Measurements from ENCODE around the gene CHRNE. TPM values are rescaled to one million over a fixed set of nuclear protein-coding genes. Genes with fewer than 3 reads are reported as not detected.

The CHRNE gene
- polyA plus RNA-seq, 1 donor from 2014 or later: 0.25 TPM

GRCh38 chr17:4896332-4897197 lies 6.3 kb downstream of the CHRNE start:
- Histone ChIP-seq H3K27ac (ENCODE audit: low read length) (no peak overlapping the region), H2AFZ (ENCODE audit: low read depth, low read length) (no peak overlapping the region), H3K9ac (ENCODE audit: low read length) (no peak overlapping the region), H3K4me2 (ENCODE audit: low read length) (no peak overlapping the region), H3F3A (ENCODE audit: insufficient read depth, low read length, poor library complexity, severe bottlenecking) (no peaks in the 10 kb centered on the region), H3K9me2 (ENCODE audit: insufficient read depth, low read length) (no peaks in the 10 kb centered on the region), H4K20me1 (ENCODE audit: insufficient read depth) (no peaks in the 10 kb centered on the region), H3K9me3 (ENCODE audit: low read length) (no peaks in the 10 kb centered on the region), H3K27me3 (ENCODE audit: insufficient read depth, low read depth, low read length) (no peaks in the 10 kb centered on the region), H3K4me3 (ENCODE audit: low read length) (no peak overlapping the region), H3K36me3 (ENCODE audit: insufficient read depth, low read length) (no peaks in the 10 kb centered on the region), H3K79me2 (replicated peaks; ENCODE audit: insufficient read depth, low read length) (no peaks in the 10 kb centered on the region)
- TF ChIP-seq EZH2 (IDR thresholded peaks at IDR 0.05; ENCODE audit: borderline replicate concordance, insufficient read depth, low read length, poor library complexity, severe bottlenecking): no peak
- TF ChIP-seq TAF1 (IDR thresholded peaks at IDR 0.05; ENCODE audit: low read depth): no peak
- TF ChIP-seq MXI1 (conservative IDR thresholded peaks at IDR 0.05; ENCODE audit: poor library complexity, severe bottlenecking): no peak
- TF ChIP-seq RAD21 (conservative IDR thresholded peaks at IDR 0.05): no peak
- TF ChIP-seq, protein P1, sequence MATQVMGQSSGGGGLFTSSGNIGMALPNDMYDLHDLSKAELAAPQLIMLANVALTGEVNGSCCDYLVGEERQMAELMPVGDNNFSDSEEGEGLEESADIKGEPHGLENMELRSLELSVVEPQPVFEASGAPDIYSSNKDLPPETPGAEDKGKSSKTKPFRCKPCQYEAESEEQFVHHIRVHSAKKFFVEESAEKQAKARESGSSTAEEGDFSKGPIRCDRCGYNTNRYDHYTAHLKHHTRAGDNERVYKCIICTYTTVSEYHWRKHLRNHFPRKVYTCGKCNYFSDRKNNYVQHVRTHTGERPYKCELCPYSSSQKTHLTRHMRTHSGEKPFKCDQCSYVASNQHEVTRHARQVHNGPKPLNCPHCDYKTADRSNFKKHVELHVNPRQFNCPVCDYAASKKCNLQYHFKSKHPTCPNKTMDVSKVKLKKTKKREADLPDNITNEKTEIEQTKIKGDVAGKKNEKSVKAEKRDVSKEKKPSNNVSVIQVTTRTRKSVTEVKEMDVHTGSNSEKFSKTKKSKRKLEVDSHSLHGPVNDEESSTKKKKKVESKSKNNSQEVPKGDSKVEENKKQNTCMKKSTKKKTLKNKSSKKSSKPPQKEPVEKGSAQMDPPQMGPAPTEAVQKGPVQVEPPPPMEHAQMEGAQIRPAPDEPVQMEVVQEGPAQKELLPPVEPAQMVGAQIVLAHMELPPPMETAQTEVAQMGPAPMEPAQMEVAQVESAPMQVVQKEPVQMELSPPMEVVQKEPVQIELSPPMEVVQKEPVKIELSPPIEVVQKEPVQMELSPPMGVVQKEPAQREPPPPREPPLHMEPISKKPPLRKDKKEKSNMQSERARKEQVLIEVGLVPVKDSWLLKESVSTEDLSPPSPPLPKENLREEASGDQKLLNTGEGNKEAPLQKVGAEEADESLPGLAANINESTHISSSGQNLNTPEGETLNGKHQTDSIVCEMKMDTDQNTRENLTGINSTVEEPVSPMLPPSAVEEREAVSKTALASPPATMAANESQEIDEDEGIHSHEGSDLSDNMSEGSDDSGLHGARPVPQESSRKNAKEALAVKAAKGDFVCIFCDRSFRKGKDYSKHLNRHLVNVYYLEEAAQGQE (IDR thresholded peaks at IDR 0.05; ENCODE audit: borderline replicate concordance): no peak
- TF ChIP-seq, protein P2, sequence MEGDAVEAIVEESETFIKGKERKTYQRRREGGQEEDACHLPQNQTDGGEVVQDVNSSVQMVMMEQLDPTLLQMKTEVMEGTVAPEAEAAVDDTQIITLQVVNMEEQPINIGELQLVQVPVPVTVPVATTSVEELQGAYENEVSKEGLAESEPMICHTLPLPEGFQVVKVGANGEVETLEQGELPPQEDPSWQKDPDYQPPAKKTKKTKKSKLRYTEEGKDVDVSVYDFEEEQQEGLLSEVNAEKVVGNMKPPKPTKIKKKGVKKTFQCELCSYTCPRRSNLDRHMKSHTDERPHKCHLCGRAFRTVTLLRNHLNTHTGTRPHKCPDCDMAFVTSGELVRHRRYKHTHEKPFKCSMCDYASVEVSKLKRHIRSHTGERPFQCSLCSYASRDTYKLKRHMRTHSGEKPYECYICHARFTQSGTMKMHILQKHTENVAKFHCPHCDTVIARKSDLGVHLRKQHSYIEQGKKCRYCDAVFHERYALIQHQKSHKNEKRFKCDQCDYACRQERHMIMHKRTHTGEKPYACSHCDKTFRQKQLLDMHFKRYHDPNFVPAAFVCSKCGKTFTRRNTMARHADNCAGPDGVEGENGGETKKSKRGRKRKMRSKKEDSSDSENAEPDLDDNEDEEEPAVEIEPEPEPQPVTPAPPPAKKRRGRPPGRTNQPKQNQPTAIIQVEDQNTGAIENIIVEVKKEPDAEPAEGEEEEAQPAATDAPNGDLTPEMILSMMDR (IDR thresholded peaks at IDR 0.05; ENCODE audit: poor library complexity, severe bottlenecking): no peak
- no peak for TF ChIP-seq EP300 (conservative IDR thresholded peaks at IDR 0.05; ENCODE audit: poor library complexity, severe bottlenecking)
- no peak for TF ChIP-seq POLR2AphosphoS5 (IDR thresholded peaks at IDR 0.05)
- TF ChIP-seq SMC3 (conservative IDR thresholded peaks at IDR 0.05; ENCODE audit: poor library complexity): no peak

- no peaks in the 10 kb centered on the region for H3K9me3 ChIP-seq (ENCODE audit: low read length)
- H3K9ac ChIP-seq (ENCODE audit: low read length): no peak overlapping the region
- H3K36me3 ChIP-seq (ENCODE audit: insufficient read depth, low read length): no peaks in the 10 kb centered on the region
- H3K9me2 ChIP-seq (ENCODE audit: insufficient read depth, low read length): no peaks in the 10 kb centered on the region
- no peak overlapping the region for H3K4me2 ChIP-seq (ENCODE audit: low read length)
- H3K79me2 ChIP-seq (replicated peaks; ENCODE audit: insufficient read depth, low read length): no peaks in the 10 kb centered on the region
- TF ChIP-seq EZH2 (IDR thresholded peaks at IDR 0.05; ENCODE audit: borderline replicate concordance, insufficient read depth, low read length, poor library complexity, severe bottlenecking) (no peak), MXI1 (conservative IDR thresholded peaks at IDR 0.05; ENCODE audit: poor library complexity, severe bottlenecking) (no peak), SMC3 (conservative IDR thresholded peaks at IDR 0.05; ENCODE audit: poor library complexity) (no peak), EP300 (conservative IDR thresholded peaks at IDR 0.05; ENCODE audit: poor library complexity, severe bottlenecking) (no peak)
- H3F3A ChIP-seq (ENCODE audit: insufficient read depth, low read length, poor library complexity, severe bottlenecking): no peaks in the 10 kb centered on the region
- H2AFZ ChIP-seq (ENCODE audit: low read depth, low read length): no peak overlapping the region
- no peak overlapping the region for H3K4me3 ChIP-seq (ENCODE audit: low read length)
- no peak overlapping the region for H3K27ac ChIP-seq (ENCODE audit: low read length)
- no peaks in the 10 kb centered on the region for H3K27me3 ChIP-seq (ENCODE audit: insufficient read depth, low read depth, low read length)
- H4K20me1 ChIP-seq (ENCODE audit: insufficient read depth): no peaks in the 10 kb centered on the region
These were observed 7.1 kb downstream of the CHRNE start for GRCh38 chr17:4895657-4896331.

Data from neural cell (in vitro differentiated cells).